Activated naive CD4-positive, alpha-beta T cell treated with anti-CD3 and anti-CD28 coated beads for 36 hours (primary cell): Measurements from ENCODE around the gene GABRR3. TPM values are rescaled to one million over a fixed set of nuclear protein-coding genes. Genes with fewer than 3 reads are reported as not detected.
A peak's percentile ranks its signal among the peaks of the same experiment; 100 is the strongest.

Experiments
- CTCF ChIA-PET: fragments of 350-600 bp; sonication (Branson Sonifier 250); formaldehyde crosslinking; loops from one replicate; lab custom pipeline; 2021; ENCODE audit warnings: antibody characterized with exemption; lab: Charles Lee
- DNase-seq: peaks from one replicate; pipeline ENCODE4 v3.0.0-alpha.2; 2020
- H3K27ac Mint-ChIP-seq: one replicate; pipeline ENCODE4 v1.8.0; 2021; ENCODE audit warnings: mild to moderate bottlenecking, mixed read lengths
- H3K27me3 Mint-ChIP-seq: one replicate; pipeline ENCODE4 v1.8.0; 2021; ENCODE audit warnings: low read depth, mixed read lengths
- H3K36me3 Mint-ChIP-seq: one replicate; pipeline ENCODE4 v1.8.0; 2021; ENCODE audit warnings: low read depth, mixed read lengths
- H3K4me1 Mint-ChIP-seq: one replicate; pipeline ENCODE4 v1.8.0; 2021; ENCODE audit warnings: low read depth, mixed read lengths
- H3K4me3 Mint-ChIP-seq: one replicate; pipeline ENCODE4 v1.8.0; 2021; ENCODE audit warnings: mild to moderate bottlenecking, moderate library complexity, mixed read lengths
- H3K9me3 Mint-ChIP-seq: one replicate; pipeline ENCODE4 v1.8.0; 2021; ENCODE audit warnings: mixed read lengths
- intact Hi-C: fragments of 100-400 bp; cut with micrococcal nuclease; formaldehyde crosslinking; loops from one replicate; pipeline ENCODE4 v1.15.1; 2023
- total RNA-seq, 2 experiments: library from RNA; stranded (reverse); gene quantifications; one replicate each; pipeline ENCODE4 v1.2.3, GENCODE V29; 2021

The GABRR3 gene
- total RNA-seq, 2 experiments from 2014 or later: not detected

DNA sequence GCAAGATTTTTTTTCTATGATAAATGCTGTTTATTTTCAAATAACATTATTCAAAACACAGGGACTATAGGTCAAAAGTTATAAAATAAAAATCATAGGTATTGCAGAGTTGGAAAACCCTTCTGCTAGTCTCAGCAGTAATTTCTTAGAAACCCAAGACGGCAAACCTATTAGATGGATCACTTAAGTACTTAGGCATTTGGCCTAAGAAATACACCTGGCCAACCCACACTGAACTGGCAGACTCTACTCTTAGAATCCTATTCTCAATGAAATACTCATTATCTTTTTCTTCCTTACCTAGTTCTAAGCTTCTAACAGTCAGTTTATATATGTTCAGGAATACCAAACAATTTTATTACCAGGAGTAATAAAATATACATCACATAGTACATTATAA lies 32.4 kb downstream of the GABRR3 start:
- H3K4me3 Mint-ChIP-seq: no peak overlapping the region
- H3K4me1 Mint-ChIP-seq: peaks cover 12% of the 10 kb centered on the region
- no peaks in the 10 kb centered on the region for H3K36me3 Mint-ChIP-seq
- H3K27ac Mint-ChIP-seq: no peak overlapping the region
- CTCF ChIA-PET: interaction anchor here (0.6 to 1.1 kb wide), 2 partner anchors 14 to 1469 kb away, joined by 3 read pairs; no protein-coding TSS in a partner anchor
- intact Hi-C loops: no loop called here
- no peaks in the 10 kb centered on the region for H3K27me3 Mint-ChIP-seq
- no peak for DNase-seq
- H3K9me3 Mint-ChIP-seq: no peaks in the 10 kb centered on the region

DNA sequence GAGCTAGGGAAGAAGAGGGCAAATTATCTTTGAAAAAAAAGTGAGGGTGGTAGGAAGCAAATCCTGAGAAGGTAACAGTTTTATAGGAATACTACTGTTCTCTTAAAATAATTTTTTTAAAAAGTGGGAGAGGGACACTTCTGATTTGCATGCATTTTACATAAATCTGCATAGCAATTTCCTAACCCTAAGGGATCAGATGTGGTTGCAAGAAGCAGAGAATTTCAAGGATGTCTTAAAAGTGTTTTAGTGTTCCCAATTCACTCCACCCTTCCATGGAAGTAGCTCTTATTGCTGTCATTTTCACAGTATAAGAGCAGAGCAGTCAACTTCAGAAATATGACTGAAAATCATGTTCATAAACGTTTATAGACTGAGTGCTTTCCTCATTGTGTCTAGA lies 35.1 kb downstream of the GABRR3 start:
- intact Hi-C loops: no loop called here
- DNase-seq: no peak
- Mint-ChIP-seq H3K4me1 (peaks cover 5% of the 10 kb centered on the region), H3K9me3 (no peaks in the 10 kb centered on the region), H3K27me3 (no peaks in the 10 kb centered on the region), H3K36me3 (no peaks in the 10 kb centered on the region), H3K4me3 (no peak overlapping the region), H3K27ac (no peak overlapping the region)
- CTCF ChIA-PET: interaction anchor here (1.2 kb wide), 1 partner anchor 23 kb away, joined by 3 read pairs; no protein-coding TSS in a partner anchor

DNA sequence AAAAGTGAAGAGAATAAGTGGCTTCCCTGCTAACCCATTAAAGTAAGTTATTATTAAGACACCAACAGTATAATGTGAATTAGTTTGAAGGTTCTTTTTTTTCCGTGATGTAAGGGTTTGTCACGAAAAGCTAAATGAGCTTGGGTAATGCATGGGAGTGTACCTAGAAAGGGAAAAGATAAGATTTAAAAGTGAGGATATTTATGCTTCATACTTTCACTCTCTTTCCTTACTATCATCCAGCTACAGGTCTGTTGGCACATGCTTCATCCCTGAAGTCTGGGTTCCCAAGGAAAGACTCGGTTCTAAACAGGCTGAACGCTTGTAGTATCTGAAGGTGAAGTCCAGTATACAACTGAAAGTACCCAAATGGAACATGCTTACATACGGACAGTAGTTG lies 36.0 kb downstream of the GABRR3 start:
- Mint-ChIP-seq H3K4me3 (no peak overlapping the region), H3K36me3 (no peaks in the 10 kb centered on the region), H3K27ac (no peak overlapping the region), H3K27me3 (no peaks in the 10 kb centered on the region), H3K4me1 (peaks cover 5% of the 10 kb centered on the region), H3K9me3 (no peaks in the 10 kb centered on the region)
- DNase-seq: no peak
- CTCF ChIA-PET: no interaction called here
- intact Hi-C loops: no loop called here

DNA sequence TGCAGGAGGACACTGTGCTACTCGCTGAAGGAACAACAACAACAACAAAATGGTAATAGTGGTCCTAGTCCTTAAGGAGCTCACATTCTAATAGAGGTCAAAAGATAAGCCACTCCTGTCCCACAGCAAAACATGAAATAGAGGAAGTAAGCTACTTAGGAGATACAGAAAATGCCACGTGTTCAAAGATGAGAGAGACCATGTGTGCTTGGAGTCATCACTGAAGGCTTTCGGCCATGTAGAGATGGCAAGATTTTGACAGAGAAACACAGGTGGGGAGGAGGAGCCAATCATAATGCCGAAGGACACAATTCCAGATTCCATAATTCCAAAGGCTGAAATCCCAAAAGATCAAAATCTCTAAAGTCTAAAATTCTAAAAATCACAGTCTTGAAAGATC lies 38.1 kb downstream of the GABRR3 start:
- CTCF ChIA-PET: no interaction called here
- Mint-ChIP-seq H3K27ac (no peak overlapping the region), H3K4me3 (no peak overlapping the region), H3K27me3 (no peaks in the 10 kb centered on the region), H3K36me3 (no peaks in the 10 kb centered on the region), H3K9me3 (no peaks in the 10 kb centered on the region), H3K4me1 (no peaks in the 10 kb centered on the region)
- DNase-seq: no peak
- intact Hi-C loops: no loop called here

DNA sequence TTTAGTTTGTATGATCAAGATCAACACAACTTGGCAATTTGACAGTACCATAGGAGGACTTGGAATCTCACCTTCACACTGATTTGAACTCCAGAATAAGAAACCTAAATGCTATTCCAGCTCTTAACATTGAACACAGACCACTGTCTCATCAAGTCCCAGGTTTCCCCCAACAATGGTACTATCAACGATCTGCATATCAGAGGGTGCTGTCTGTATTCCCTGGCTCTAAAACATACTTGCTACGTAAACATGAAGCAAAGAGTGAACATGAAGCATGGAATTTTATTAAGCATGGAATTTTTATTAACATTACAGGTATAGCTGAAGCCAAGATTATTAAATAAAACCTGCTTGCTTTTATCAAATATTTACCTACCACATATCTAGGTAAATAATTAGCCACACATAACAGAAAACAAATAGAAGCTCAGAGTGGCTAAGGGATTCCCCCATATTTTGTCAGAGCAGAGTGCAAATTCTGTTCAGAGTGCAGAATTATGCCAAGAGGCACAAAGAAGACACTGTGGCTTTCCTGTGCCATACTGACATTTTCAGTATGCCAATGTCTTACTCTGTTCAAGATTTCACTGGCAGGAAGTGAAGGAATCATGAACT lies 40.7 kb downstream of the GABRR3 start:
- Mint-ChIP-seq H3K27ac (no peak overlapping the region), H3K4me3 (no peak overlapping the region), H3K4me1 (peaks cover 18% of the 10 kb centered on the region), H3K9me3 (no peaks in the 10 kb centered on the region), H3K36me3 (no peaks in the 10 kb centered on the region), H3K27me3 (no peaks in the 10 kb centered on the region)
- DNase-seq: no peak
- intact Hi-C loops: no loop called here
- CTCF ChIA-PET: no interaction called here

DNA sequence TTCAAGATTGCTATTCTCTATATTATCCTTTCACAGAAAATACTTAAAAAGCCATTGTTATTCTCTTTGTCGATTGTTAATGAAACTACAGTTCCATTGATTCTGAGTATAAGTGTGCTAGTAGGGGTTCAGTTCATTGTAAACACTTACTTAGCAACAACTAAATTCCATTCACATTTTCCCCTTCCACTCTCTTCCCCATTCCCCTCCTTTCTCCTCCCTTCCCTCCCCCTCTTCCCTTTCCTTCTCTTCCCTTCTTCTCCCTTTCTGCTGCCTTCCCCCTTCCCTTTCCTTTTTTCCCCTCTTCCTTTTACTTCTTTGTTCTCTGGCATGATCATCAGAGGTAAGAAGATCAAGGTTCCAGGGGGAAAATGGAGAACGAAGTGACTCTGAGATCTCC lies 41.6 kb downstream of the GABRR3 start:
- Mint-ChIP-seq H3K4me1 (peaks cover 18% of the 10 kb centered on the region), H3K27ac (no peak overlapping the region), H3K27me3 (no peaks in the 10 kb centered on the region), H3K9me3 (no peaks in the 10 kb centered on the region), H3K36me3 (no peaks in the 10 kb centered on the region), H3K4me3 (no peak overlapping the region)
- CTCF ChIA-PET: interaction anchor here (0.7 kb wide), 1 partner anchor 45 kb away, joined by 3 read pairs; no protein-coding TSS in a partner anchor
- intact Hi-C loops: no loop called here
- no peak for DNase-seq

DNA sequence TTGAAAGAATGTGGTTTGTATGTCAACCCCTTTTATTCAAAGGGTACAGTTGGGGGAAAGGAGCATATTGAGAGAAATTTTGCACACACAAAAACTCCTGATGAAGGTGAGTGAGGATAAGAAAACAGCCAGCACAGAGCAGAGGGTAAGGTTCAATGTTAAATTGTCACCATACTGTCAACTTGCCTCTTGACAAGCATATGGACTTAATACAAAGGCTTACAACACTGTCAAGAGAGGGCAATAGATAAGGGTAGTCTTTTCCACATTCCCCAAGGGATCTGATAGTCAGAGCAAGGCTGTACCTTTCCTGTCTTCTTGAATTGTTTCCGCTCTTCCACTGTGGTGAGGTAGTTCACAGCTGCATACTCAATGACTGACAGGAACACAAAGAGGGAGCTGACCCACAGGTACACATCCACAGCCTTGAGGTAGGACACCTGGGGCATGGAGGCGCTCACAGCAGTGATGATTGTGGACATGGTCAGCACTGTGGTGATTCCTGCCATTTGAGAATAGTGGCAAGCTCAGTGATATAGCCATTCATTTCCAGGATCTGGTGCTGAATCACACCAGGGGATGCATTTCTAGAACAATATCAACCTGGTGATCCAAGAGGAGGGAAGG lies 42.5 kb downstream of the GABRR3 start:
- no peak for DNase-seq
- CTCF ChIA-PET: interaction anchor here (0.7 to 0.9 kb wide), 2 partner anchors 31 to 46 kb away, joined by 3 to 5 read pairs; no protein-coding TSS in a partner anchor
- Mint-ChIP-seq H3K4me3 (no peak overlapping the region), H3K27ac (no peak overlapping the region), H3K27me3 (no peaks in the 10 kb centered on the region), H3K9me3 (no peaks in the 10 kb centered on the region), H3K36me3 (no peaks in the 10 kb centered on the region), H3K4me1 (peaks cover 18% of the 10 kb centered on the region)
- intact Hi-C loops: no loop called here

DNA sequence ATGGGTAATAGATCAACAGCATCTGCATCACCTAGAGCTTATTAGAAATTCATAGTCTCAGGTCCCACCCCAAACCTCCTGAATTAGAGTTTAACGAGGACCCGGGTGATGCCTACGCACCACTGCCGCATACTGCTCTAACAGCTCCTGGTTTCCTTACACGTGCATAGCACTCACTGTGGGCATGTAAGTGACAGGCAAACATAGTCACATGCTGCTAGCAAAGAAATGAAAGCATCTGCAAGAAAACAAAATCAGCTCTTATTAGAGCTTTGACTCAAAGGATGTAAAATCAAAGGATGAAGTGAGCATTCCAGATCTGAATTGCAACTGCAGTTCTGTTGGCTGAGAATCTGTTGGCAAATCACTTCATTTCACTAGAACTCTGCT lies 43.8 kb downstream of the GABRR3 start:
- Mint-ChIP-seq H3K9me3 (no peaks in the 10 kb centered on the region), H3K36me3 (no peaks in the 10 kb centered on the region), H3K27me3 (no peaks in the 10 kb centered on the region), H3K27ac (peak overlapping the region; percentile 26), H3K4me1 (peaks cover 18% of the 10 kb centered on the region), H3K4me3 (peak overlapping the region; percentile 18)
- intact Hi-C loops: no loop called here
- peak; percentile 44 for DNase-seq
- CTCF ChIA-PET: interaction anchor here (0.5 to 1.6 kb wide), 5 partner anchors 13 to 170 kb away, joined by 3 to 6 read pairs (median 4); partner anchors contain the start of gene RIOX2

DNA sequence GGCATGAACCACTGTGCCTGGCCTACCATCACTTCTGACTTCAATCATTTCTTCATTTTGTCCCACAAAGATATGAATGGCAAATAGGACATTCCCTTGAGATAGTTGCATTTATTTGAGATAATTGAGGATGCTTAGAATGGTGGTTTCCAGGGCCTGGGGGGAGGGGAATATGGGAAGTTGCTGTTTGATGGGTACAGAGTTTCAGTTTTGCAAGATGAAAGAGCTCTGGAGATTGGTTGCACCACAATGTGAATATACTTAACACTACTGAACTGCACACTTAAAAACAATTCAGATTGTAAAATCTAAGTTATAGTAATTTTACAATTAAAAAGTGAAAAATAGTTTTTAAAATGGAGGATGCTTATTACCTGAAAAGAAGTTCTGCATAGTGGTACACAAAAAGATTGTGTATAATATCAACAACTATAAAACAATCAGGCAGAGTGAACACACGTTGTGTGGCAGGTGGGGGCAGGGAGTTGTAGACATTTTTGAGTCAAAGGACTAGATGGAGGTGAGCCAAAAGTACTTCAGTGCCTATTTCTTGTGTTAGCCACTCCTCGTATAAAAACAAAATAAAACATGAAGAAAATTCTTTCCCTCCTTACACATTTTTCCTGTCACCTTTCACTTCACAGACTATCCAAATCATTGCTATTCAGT lies 44.4 kb downstream of the GABRR3 start:
- CTCF ChIA-PET: interaction anchor here (0.5 to 1.6 kb wide), 5 partner anchors 13 to 170 kb away, joined by 3 to 6 read pairs (median 4); partner anchors contain the start of gene RIOX2

DNA sequence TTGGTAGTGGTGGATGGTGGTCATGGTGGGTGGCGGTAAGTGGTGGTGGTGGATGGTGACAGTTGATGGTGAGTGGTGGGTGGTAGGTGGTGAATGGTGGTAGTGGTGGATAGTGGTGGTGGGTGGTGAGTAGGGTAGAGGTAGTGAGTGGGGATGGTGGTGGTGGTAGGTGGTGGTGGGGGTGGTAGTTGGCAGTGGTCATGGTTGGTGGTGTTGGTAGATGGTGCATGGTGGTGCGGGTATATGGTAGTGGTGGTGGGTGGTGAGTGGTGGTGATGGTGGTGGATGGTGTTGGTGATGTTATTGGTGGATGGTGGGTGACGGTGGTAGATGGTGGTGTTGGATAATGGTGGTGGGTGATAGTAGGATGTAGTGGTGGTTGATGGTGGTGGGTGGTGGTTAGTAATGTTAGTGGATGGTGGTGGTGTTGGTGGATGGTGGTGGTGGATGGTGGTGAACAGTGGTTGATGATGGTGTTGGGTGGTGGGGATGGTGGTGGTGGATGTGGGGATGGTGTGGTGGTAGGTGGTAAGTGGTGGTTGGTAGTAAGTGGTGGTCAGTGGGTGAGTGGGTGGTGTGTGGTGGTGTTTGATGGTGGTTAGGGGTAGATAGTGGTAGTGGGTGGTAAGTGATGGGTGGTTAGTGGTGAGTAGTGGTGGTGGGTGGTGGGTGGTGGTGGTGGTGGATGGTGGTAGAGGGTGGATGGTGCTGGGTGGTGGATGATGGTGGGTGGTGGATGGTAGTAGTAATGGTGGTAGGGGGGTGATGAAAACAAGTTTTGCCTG lies 46.1 kb downstream of the GABRR3 start:
- H3K27me3 Mint-ChIP-seq: no peaks in the 10 kb centered on the region
- no peak overlapping the region for H3K27ac Mint-ChIP-seq
- DNase-seq: no peak
- no peaks in the 10 kb centered on the region for H3K36me3 Mint-ChIP-seq
- CTCF ChIA-PET: no interaction called here
- intact Hi-C loops: no loop called here
- peaks cover 18% of the 10 kb centered on the region for H3K4me1 Mint-ChIP-seq
- H3K9me3 Mint-ChIP-seq: no peaks in the 10 kb centered on the region
- no peak overlapping the region for H3K4me3 Mint-ChIP-seq

More for the DNA sequence above, 44.4 kb downstream of the GABRR3 start:
- Mint-ChIP-seq H3K4me1 (peaks cover 18% of the 10 kb centered on the region), H3K4me3 (peak overlapping the region; percentile 18), H3K36me3 (no peaks in the 10 kb centered on the region), H3K27ac (peak overlapping the region; percentile 26), H3K27me3 (no peaks in the 10 kb centered on the region), H3K9me3 (no peaks in the 10 kb centered on the region)
- intact Hi-C loops: loop anchor here (1.0 kb wide), 1 partner anchor 8 kb away; no protein-coding TSS in a partner anchor
- peak; percentile 67 for DNase-seq

DNA sequence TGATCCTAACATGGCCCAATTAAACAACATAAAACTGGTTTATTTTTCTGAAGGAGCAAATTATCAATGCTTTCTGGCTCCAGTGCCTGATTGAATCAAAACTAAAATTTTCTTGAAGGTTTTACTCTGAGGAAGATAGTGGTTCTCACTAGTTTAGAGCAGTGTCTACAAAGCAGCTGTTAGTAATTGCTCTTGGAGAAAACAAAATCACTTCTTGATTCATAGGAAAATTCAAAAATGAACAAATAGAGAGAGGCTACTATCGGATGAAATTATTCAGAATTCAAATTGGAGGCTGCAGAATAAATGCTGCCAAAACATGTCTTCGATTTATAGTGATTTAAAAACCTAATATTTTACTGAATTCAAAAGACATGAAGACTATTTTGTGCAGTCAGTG lies 47.8 kb downstream of the GABRR3 start:
- Mint-ChIP-seq H3K4me3 (no peak overlapping the region), H3K4me1 (peaks cover 23% of the 10 kb centered on the region), H3K9me3 (no peaks in the 10 kb centered on the region), H3K27ac (no peak overlapping the region), H3K27me3 (no peaks in the 10 kb centered on the region), H3K36me3 (no peaks in the 10 kb centered on the region)
- intact Hi-C loops: no loop called here
- CTCF ChIA-PET: no interaction called here
- no peak for DNase-seq
